HG03354 (cell line): Measurements from ENCODE around the gene C18orf63.
"Not testable (repeated sequence)": the region's sequence is repeated elsewhere in the genome, so short reads cannot be mapped to it uniquely, and the experiment has no call there.

ENCODE experiments used
- ATAC-seq: cut with Tn5 transposase; IDR thresholded peaks from one replicate; pipeline ENCODE4 v1.9.1; 2021; ENCODE audit warnings: mild to moderate bottlenecking; ENCODE audit not compliant: unreplicated experiment, poor library complexity, severe bottlenecking

Gene C18orf63

DNA sequence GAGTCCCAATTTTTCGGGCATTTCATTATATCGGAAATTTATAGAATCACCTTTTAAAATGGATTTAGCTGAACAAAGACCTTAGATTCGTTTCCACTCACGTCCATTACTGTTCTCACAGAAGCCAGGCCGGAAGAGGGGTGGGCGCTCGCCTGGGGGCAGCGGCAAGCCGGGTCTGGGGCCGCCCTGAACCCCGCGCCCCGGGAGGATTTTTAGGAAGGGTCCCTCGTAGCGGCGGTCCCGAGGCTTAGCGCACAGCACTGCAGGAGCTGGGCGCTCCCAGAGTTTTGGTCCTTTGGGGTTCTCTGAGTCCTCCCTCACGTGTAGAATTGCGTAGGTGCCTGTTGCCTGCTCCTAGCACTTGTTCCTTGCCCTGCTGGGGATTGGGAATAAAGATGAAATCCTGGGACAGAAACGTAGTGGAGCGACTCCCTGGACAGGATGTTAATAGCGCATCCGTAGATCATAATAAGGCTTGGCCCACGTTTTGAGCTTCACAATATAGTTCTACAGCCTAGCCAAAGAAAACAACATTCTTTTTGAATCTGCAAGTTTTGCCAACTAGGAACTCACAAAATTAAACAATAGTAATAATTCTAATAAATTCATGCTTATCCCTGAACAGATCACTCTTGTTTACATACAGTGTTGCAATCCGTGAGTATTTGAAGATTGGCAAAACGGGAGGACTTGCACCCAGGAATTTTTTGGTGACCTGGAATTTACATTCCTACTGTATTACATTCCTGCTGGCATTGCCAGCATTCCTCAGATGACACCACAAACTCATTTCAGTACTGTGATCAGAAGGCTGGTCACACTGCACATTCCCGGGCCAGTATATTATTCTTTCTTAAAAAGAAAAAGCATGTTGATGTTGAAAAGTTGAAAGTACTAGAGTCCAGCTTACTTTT is 875 bp downstream of the C18orf63 start:
- no peak for ATAC-seq

GRCh38 chr18:74326231-74326630 is 10.6 kb downstream of the C18orf63 start:
- ATAC-seq = no peak

GRCh38 chr18:74326791-74327190 is 11.2 kb downstream of the C18orf63 start:
- not testable (repeated sequence) for ATAC-seq

GRCh38 chr18:74328206-74328605 is 12.6 kb downstream of the C18orf63 start:
- ATAC-seq = no peak

- no peak for ATAC-seq
Measured at GRCh38 chr18:74329688-74330205, 14.1 kb downstream of the C18orf63 start.

DNA sequence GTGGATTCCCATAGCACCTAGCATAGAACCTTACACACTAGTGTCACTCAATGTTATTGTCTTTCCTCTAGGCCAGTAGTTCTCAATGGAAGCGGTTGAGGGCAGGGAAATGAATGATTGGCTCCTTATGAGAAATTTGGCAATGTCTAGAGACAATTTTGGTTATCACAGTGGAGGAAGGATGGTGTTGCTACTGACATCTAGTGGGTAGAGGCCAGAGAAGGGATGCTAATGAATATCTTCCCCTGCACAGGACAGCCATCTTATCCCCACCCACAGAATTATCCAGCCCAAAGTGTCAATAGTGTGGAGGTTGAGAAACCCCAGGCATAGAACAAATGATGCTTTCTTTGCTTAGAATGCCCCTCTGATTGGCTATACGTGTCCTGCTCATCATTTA is 15.8 kb downstream of the C18orf63 start:
- peak; percentile 48 for ATAC-seq

DNA sequence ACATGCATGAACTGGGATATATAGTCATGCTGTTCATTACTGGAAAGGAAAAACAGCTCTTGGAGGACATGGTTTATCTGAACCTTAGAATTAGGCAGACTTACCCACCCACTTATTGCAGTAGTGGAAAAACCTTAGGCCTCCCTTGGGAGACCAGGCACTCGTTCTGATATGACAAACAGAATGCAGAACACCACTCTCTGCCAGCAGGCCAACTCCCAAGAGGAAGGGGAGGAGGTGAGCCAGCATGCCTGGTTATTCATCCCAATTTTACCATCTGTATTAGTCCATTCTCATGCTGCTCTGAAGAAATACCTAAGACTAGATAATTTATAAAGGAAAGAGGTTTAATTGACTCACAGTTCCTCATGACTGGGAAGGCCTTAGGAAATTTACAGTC is 17.5 kb downstream of the C18orf63 start:
- ATAC-seq = no peak

GRCh38 chr18:74334242-74334893 is 18.7 kb downstream of the C18orf63 start:
- no peak for ATAC-seq

DNA sequence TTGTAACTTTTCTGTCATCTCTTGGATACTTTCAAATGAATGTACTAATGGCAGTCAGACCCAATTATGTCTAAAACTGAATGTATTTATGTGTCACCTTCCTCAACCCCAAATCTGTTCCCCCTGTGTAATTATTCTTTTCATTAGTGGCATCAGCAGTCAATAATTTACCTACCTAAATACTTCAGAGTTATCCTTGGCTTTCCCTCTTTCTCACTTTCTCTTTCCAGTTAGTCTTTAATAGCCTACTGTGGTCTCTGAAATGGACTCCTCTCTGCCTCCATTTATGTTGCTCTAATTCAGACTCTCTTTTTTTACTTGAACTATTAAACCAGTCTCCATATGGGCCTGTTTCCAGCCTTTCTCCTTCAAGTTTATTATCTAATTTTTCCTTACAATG is 21.0 kb downstream of the C18orf63 start:
- no peak for ATAC-seq

DNA sequence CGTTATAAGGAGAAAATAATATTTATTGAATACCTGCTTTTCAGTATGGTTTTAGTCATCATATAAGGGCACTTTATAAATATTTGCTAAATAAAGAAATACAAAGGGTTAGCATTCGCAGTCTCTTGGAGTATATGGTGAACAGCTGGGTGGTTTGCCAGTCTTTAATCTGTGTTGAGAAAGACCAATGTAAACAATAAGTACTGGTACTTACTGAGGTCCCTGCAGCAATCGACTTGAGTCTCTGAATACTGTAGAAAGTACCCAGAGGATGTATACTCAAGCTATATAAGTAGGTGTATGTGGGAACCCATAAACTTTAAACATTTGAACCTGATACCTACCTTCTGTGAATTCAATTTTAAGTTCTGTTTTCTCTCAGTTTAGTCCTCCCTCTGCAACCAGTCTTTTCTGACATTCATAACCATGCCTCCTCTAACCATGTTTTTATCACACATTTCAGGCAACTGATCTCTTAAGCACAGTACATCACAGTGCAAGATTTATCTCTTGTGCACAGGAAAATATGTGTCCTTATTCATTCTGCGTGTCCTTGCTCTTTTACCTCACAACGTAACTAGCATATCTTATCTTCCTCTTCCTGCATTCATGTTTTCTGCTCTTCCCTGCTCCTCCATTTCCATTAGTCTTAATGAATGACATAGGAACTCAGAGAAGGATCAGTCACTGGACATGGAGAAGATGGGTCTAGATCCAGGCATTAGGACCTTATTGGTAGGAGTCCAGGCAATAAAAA is 21.7 kb downstream of the C18orf63 start:
- no peak for ATAC-seq

- ATAC-seq = no peak
Measured at GRCh38 chr18:74337912-74338309, 22.3 kb downstream of the C18orf63 start.

GRCh38 chr18:74342416-74343043 is 26.9 kb downstream of the C18orf63 start:
- no peak for ATAC-seq

- no peak for ATAC-seq
Measured at GRCh38 chr18:74346206-74346605, 30.6 kb downstream of the C18orf63 start.

DNA sequence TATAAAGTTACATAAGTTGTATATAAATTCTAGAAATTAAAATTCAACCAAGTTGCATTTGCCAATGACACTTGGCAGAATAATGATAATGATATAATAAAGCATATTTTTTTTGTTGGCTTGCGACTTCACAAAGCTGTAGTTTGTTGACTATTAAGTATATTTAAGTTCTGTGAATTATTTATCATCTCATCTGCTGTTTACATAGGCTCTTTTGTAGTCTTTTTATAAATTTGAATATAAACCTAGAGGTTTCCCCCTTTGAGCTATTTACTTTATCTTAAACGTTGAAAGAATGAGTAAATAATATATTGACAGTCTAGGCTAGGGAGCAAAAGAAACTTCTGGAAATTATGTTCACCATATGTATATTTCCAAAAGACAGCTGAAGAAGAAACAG is 32.9 kb downstream of the C18orf63 start:
- no peak for ATAC-seq

- ATAC-seq = peak; percentile 69
Measured at GRCh38 chr18:74351354-74351753, 35.7 kb downstream of the C18orf63 start.

GRCh38 chr18:74353169-74353775 is 37.6 kb downstream of the C18orf63 start:
- ATAC-seq = peak; percentile 76

DNA sequence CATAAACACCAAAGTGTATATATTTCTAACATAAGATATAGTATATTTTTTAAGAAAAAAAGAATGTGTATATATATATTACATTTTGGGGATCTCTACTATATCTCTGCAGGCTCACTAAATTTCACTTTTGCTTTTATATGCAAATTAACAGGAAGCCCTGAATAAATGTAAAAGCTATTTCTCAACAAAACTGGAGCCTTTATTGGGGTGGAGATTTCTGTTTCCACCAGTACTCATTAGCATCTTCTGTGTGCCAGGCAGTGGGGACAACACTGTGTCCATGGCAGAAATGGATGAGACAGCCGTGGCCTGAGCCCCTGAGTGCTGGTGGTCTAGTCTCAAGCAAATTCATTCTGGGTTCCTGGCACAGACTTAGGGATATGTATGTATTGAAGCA is 41.3 kb downstream of the C18orf63 start:
- peak; percentile 50 for ATAC-seq

GRCh38 chr18:74360852-74361655 is 45.4 kb downstream of the C18orf63 start:
- ATAC-seq = no peak

DNA sequence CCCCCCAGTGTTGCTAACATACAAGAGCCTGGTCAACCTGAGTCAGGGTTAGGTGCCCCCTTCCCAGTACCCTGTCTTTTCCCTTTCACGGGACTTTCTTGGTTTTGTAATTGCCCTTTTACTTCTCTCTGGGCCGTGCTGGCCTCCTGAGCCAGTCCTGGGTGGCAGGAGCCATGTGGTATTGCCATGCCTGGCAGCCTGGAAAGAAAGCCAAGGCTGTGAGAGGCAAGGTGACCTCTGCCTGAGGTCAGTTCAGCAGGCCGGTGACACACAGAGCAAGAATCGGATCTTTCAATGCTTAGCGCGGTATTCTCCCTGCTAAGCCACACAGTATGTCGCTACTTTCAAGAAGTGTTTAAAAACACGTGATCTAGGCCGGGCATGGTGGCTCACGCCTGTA is 52.3 kb downstream of the C18orf63 start:
- ATAC-seq = no peak
